Ramos (cell line): ENCODE measurements around the gene CKM.
"Not testable (repeated sequence)": the region's sequence is repeated elsewhere in the genome, so short reads cannot be mapped to it uniquely, and the experiment has no call there.

Source experiments
- in situ Hi-C: fragments of 300-500 bp; cut with MboI; formaldehyde crosslinking; loops from one replicate; pipeline ENCODE4 v1.14.3; 2022; ENCODE audit warnings: low sequenced_read_pairs; ENCODE audit not compliant: unreplicated experiment

The CKM gene

DNA sequence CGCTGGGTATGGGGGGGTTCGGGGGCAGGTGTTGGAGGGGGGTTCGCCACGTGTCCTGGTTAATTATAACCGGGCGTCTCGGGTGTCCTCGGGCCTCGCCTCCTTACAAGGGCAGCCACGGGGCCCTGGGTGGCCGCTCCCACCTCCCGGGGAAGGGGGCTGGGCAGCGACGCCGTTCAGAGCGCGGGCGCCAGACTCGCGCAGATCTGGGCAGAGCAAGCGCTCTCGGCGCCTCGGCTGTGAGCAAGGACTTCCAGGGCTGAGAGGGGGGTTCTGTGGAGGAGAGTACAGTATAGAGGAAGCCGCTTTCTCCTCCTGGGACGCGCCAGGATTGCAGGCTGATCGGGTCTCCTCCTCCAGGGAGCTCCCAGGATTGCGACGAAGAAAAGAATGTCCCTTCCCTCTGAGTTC, 1.0 kb upstream of the CKM start:
- in situ Hi-C loops = no loop called here

DNA sequence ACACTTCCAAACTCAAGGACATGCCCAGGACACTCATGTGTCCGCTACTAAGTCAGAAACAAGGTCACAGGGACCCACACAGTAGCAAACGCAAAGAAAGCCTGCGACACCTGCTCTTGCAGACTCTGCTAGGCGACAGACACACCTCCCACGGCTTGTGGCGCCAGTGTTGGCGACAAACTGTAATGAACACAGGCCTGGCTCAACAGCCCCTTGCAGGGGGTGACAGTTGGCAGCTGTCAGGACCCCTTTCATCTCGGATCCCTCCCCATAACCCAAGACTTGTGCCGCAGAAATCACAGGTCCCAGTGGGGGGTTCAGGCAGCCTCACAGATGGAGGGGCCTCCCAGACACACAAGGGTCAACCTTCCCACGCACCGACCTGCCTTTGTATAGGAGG, 364 bp downstream of the CKM start:
- in situ Hi-C loops = no loop called here

DNA sequence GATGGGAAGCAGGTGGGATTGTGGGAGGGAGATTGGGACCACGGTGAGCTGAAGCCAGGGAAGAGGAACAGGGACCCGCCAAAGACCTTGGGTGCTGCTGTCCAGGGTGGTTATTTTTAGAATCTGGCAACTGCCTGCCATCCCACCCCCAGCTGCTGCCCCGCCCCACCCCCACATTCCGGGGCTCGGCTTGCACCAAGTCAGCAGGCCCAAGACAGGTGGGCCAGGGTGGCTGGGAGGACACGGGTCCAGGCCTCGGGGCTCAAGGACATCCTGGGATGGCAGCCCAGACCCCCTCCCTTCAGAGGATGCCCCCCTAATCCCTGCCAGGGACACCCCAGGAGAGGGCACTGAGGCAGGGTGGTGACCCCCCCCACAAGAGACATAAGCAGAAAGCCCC, 827 bp downstream of the CKM start:
- in situ Hi-C loops = no loop called here

DNA sequence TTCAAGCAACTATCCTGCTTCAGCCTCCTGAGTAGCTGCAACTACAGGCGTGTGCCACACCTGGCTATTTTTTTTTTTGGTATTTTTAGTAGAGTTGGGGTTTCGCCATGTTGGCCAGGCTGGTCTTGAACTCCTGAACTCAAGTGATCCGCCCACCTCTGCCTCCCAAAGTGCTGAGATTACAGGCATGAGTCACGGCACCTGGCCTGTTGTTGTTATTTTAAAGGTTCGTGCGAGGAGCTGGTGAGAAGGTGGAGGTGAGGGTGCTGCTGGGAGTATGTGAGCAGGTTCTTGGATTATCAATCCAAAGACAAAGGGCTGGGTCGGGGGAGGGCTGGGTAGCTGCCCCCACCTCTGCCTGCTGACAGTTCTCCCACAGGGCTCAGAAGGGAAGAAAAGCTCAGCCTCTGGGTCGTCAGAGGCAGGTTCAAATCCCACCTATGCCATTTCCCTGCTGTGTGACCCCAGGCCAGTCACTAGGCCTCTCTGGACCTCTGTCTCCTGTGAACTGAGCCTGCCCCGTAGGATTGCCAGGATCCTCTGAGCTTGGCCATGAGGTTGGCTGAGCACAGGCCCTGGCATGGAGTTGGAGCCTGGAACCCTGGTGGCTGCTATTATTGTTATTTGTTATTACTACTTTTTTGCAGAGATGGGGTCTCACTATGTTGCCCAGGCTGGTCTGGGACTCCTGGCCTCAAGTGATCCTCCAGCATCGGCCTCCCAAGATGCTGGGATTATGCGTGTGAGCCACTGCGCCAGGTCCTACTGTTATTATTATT, 1.5 kb downstream of the CKM start:
- in situ Hi-C loops = no loop called here

DNA sequence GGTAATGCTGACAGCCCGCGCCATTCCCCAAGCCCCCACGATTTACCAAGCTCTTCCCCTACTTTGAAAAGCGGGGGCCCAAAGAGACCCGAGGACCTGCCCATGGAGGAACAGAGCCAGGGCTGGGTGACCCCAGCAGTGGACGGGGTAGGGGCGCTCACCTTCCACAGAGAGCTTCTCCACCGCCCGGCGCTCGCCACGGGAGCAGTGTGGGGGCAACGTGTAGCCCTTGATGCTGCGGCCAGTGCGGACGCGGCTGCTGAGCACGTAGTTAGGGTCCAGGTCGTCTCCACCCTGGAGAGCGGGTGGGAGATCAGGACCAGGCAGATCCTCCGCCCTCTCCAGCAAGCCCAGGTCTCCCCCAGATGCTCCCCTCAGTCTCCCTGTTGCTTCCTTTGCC, 7.4 kb downstream of the CKM start:
- in situ Hi-C loops = no loop called here

DNA sequence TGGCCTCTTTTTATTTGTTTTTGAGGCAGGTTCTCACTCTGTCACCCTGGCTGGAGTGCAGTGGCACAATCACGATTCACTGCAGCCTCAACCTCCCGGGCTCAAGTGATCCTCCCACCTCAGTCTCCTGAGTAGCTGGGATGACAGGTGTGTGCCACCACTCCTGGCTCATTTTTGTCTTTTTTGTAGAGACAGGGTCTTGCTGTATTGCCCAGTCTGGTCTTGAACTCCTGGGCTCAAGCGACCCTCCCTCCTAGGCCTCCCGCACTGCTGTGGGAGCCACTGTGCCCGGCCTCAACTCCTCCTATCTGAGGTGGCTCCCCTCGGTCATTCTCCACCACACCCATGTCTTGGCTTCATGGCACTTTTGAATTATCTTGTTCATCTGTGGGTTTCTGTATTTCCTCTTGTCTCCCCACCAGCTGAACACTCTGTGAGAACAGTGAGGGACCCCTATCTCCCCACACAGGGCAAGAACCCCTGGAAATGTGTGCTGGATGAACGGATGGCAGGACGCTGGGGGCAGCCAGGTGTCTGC, 7.9 kb downstream of the CKM start:
- in situ Hi-C loops = no loop called here

DNA sequence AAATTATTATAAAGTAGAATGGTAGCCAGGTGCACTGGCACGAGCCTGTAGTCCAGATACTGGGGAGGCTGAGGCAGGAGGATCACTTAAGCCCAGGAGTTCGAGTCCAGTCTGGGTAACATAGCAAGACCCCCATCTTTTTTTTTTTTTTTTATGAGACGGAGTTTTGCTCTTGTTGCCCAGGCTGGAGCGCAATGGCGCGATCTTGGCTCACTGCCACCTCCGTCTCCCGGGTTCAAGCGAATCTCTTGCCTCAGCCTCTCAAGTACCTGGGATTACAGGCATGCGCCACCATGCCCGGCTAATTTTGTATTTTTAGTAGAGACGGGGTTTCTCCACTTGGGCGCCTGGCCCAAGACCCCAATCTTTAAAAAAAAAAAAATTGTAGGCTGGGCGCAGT, 10.4 kb downstream of the CKM start:
- in situ Hi-C loops = not testable (repeated sequence)

DNA sequence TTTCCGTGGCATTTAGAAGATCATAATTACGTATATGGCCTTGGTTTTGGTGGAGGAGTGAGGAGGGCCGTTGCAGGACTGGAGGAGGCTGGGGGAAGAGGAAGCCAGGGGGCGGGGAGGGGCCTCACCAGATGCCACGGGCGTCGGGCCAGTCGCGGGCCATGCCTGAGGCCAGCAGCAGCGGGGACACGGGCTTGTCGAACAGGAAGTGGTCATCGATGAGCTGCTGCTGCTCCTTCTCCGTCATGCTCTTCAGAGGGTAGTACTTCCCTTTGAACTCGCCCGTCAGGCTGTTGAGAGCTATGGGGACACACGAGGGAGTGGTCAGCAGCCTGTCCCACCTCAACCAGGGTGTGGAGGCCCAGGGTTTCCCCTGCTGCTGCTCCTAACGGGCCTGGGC, 11.1 kb downstream of the CKM start:
- in situ Hi-C loops = no loop called here

DNA sequence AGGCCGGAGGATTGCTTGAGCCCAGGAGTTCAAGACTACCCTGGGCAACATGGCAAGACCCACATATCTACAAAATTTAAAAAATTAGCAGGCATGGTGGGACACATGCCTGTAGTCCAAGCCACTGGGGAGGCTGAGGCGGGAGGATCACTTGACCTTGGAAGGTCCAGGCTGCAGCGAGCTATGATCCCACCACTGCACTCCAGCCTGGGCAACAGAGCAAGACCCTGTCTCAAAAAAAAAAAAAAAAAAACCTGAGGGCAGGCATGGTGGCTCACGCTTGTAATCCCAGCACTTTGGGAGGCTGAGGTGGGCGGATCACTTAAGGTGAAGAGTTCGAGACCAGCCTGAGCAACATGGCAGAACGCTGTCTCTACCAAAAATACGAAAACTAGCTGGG, 13.4 kb downstream of the CKM start:
- in situ Hi-C loops = not testable (repeated sequence)

DNA sequence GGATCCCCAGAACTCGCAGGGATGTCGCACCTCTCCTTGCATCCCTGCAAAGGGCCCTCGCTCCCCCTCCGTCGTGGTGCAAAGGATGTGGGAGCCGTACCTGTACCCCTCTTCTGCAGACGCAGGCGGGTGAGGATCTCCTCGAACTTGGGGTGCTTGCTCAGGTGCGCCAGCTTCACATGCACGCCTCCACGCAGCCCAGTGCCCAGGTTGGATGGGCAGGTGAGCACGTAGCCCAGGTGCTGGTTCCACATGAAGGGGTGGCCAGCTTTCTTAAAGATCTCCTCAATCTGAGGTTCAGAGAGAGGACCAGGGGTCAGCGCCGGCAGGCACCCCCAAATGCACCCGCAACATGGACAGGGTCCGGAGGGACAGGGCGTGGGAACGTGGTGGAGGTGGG, 15.3 kb downstream of the CKM start:
- in situ Hi-C loops = no loop called here

DNA sequence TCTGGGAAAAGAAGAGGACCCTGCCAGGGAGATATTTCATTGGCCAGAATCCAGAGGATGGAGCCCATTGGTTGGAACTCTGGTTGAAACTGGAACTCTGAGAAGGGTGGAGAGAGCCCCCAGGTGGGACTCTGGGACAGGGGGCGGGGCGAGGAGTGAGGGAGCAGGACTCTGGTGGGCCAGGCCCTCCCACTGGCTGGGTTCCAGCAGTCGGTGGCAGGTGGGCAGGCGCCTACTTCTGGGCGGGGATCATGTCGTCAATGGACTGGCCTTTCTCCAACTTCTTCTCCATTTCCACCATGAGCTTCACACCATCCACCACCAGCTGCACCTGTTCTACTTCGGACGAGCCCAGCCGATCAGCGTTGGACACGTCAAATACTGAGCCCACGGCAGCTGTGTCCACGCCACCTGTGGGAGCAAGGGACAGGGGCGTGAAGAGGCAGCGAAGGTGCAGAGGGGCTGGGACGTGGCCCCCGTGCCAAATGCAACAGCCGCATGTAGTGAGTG, 16.1 kb downstream of the CKM start:
- in situ Hi-C loops = no loop called here

DNA sequence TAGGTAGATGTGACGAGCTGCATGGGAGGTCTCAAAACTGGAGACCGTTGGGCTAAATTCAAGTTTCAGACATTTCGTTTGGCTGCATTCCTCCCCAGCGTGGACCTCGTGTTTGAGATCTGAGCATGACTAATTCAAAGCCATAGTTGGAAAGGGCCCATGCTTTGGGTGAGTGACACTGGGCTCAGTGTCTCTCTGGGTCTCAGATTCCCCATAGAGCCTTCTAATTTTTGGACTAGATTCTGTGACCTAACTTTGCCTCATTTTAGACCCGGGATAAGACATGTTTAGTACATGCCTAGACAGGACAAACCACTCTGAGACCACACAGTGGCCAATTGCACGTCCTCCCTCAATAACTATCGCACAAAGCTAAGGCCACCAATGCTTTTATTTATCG, 16.6 kb downstream of the CKM start:
- in situ Hi-C loops = no loop called here

DNA sequence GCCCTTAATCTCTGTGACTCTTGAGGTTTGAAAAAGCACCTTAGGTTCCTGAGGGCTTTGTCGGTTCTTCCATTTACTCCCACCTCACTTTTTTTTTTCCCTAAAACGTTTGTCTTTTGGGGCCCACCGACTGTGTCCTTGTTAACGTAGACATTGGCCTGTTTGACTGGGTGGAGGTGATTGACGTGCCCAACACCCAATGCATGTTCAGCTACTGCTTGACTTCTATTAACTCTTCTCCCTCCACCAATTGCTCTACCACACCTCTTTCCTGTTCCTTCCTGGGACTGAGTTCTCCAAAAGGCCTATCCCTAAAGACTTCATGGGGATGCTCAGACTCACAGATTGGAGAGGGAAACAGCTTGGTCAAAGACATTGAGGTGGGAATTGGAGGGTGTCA, 17.3 kb downstream of the CKM start:
- in situ Hi-C loops = no loop called here

DNA sequence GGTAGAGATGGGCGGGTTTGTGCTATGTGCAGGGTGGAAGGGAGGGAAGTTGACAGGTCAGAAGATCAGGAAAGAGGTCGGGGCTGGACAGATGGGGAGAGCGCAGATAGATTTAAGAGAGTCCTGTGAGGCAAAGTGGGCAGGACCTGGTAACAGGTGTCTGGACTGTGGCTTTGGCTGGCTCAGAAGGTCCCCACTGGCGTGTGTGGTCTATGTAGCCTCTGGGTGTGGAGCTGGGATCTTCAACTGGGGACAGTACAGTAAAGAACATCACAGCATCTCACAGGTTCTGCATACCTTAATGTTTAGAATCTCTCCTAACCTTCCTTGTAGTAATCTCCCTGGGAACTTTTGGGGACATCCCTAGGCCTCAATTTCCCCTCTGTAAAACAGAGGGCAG, 17.7 kb downstream of the CKM start:
- in situ Hi-C loops = no loop called here

DNA sequence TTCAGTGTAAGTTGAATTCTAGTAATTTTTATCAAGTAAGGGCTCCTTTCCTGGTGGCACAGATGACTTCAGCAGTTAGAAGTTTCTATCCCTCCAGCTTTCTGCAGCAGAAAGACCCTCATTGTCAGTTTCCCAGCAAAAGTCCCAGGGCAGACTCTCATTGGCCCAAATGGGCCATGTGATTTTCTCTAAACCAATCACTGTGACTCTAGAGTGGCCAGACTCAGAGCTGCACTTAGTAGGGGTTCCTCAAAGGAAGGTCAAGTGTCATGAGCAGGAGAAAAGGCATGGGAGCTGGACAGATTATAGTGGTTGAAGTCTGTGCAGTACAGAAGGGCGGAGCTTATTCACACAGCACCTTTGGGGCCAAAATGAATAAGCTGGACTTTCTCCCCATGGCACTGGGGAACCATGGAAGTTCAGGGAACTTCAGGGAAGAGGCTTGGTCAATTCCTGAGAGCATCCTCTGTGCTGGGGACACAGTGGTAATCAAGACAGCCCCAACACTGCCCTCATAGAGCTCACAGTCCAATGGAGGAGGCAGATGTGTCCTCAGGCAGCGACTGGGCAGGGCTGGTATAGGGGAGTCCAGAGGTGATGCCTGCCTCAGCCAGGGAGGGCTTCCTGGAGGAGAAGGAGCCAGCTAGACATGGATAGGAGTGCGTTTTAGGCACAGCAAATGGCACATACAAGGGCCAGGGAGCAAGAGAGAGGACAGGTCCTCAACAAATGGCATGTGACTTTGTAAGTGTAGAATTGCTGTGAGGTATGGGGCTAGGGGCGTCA, 18.3 kb downstream of the CKM start:
- in situ Hi-C loops = no loop called here

DNA sequence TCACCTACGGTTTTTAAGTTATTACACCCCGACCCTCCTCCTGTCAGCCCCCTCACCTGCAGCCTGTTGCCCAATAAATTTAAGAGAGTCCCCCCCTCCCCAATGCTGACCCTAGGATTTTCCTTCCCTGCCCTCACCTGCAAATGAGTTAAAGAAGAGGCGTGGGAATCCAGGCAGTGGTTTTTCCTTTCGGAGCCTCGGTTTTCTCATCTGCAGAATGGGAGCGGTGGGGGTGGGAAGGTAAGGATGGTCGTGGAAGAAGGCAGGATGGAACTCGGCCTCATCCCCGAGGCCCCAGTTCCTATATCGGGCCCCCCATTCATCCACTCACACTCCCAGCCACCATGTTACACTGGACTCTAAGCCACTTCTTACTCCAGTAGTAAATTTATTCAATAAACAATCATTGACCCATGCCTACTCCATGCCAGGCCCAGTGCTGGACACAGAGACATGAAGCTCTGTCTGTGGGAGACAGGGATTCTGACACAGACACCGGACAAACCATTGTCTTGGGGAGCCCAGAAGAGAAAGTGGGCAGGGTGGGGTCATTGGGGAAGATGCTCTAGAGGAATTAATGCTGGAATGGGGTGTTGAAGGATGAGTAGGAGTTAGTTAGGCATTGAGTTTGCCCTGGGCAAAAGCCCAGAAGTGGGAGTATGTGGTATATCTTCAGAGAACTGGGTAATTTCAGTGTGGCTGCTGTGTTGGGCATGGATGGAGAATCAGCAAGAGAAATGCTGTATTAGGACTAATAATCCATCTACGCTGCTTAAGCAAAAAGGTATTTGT, 19.2 kb downstream of the CKM start:
- in situ Hi-C loops = no loop called here

DNA sequence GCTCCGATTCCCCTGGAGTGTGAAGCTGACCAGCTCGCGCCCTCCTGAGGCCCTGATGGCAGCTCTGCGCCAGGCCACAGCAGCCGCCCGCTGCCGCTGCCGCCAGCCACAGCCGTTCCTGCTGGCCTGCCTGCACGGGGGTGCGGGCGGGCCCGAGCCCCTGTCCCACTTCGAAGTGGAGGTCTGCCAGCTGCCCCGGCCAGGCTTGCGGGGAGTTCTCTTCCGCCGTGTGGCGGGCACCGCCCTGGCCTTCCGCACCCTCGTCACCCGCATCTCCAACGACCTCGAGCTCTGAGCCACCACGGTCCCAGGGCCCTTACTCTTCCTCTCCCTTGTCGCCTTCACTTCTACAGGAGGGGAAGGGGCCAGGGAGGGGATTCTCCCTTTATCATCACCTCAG, 20.3 kb downstream of the CKM start:
- in situ Hi-C loops = no loop called here

DNA sequence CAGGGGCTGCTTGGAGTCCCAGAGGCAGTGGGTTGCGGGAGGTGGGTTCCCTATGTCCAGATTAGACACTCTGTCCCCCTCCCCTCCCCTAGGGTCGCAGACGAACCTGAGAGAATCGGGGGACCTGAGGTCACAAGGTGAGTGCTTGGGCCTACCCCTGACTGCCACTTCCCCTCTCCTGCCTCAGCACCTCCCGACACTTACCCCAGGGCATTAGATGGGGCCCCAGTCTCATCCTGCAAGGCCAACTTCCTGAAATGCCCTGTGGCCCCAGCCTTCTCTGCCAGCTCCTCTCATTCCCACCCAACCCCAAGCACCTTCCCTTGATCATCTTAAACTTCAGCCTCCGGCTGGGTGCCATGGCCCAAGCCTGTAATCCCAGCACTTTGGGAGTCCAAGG, 23.0 kb downstream of the CKM start:
- in situ Hi-C loops = no loop called here

DNA sequence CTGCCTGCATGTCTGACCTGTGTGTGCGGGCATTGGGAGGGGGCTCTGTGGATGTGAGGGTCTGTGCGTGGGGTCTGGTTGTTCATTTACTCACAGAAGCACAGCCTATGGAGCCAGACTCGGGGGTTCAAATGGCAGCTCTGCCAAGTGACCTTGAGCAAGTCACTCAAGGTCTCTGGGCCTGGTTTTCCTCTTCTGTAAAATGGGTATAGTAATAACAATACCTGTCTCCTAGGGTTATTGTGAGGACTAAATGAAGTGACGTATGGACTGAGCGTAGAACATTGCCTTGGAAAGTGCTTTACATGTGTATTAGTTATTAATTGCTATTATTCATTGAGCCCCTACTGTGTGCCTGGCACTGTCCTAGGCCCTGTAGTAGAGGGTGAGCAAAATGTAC, 24.4 kb downstream of the CKM start:
- in situ Hi-C loops = no loop called here

DNA sequence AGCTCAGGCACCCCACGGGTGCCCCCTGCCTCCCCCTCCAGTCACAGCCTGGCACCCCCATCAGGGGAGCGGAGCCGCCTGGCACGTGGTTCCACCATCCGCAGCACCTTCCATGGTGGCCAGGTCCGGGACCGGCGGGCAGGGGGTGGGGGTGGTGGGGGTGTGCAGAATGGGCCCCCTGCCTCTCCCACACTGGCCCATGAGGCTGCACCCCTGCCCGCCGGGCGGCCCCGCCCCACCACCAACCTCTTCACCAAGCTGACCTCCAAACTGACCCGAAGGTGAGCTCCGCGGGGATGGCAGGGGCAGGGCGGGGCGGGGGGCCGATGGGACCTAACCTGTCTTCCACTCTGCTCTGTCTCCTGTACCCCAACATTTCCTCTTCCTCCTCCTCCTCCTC, 25.0 kb downstream of the CKM start:
- in situ Hi-C loops = no loop called here

DNA sequence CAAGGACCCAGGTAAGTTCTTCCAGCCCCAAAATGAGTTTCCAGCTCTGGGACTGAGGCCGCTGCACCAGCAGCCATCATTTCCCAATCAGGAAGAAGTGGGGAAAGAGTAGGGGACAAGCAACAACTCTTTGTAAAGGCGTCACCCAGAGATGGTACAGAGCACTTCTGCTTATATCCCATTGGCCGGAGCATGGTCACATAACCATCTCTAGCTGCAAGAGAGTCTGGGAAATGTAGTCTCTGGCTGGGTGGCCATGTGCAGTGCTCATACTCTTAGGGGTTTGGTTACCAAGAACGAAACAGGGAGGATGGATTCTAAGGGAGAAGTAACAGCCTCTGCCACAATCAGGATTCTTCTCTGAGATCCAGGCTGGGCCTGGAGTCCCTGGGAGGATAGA, 26.3 kb downstream of the CKM start:
- in situ Hi-C loops = no loop called here
